Measurements from ENCODE around the gene PRDM15. TPM values are rescaled to one million over a fixed set of nuclear protein-coding genes. Genes with fewer than 3 reads are reported as not detected.

Gene PRDM15
- total RNA-seq, 1 experiment from 2014 or later = 9.8 TPM

DNA sequence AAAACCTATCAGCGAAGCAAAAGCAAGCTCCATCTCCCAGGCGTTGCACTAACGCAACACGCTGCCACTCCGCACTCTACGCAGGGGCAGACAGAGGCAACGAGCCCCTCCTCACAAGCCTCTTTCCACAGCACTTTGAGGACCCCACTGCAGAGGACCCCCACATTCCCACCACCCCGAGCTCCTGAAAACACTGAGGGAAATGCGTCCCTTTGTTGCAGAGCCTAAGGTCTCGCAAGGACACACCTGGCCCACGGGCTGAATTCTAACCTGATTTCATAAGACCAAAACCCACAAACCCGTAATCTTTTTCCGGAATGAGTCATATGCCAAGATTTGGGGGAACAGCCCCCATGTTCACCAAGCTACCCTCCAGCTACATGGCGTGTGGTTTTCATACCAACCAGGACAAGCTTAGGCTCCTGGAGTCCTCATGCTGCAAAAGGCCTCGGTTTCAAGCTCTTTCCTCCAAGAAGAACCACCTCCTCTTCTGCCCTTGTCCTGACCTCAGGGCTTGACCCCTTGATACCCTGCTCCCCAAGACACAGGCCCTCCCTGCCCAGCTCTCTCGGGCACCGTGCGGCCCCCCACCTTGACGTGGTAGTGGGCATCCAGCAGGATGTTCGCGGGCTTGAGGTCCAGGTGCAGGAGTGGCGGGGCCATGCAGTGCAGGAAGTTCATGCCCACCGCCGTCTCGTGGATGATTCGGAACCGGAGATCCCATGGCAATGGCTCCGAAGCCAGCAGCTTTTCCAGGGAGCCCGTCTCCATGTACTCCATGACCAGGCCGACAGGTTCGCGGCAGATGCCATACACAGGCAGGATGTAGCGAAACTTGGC, 123.0 kb downstream of the PRDM15 start:
- H4K20me1 ChIP-seq (ENCODE audit: insufficient read depth) = peaks cover 9% of the 10 kb centered on the region
- no peak overlapping the region for H3K9ac ChIP-seq (ENCODE audit: low read length)
- H3K27ac ChIP-seq (ENCODE audit: low read depth, low read length) = no peak overlapping the region
- H3K9me2 ChIP-seq (ENCODE audit: insufficient read depth) = no peaks in the 10 kb centered on the region
- H3K9me3 ChIP-seq (ENCODE audit: control insufficient read depth in 1 of 2, insufficient read depth in 1 of 2, low read depth in 1 of 2, low read length in 2 of 2) = no peaks in the 10 kb centered on the region
- H3K27me3 ChIP-seq (ENCODE audit: insufficient read depth, low read length) = no peaks in the 10 kb centered on the region
- POLR2A ChIA-PET = no interaction called here
- no peak for ATAC-seq
- DNase-seq (ENCODE audit: low read depth, low spot score) = no peak
- RAD21 ChIA-PET (ENCODE audit: low non-redundant PET in 1 of 2, low total read pairs in 2 of 2, uncharacterized antibody in 2 of 2, unreplicated experiment in 2 of 2) = no interaction called here
- no peak for TF ChIP-seq EGR1 (IDR thresholded peaks at IDR 0.05; ENCODE audit: low read depth)
- TF ChIP-seq CBX3 (IDR thresholded peaks at IDR 0.05; ENCODE audit: low read depth) = no peak
- TF ChIP-seq, protein P1, sequence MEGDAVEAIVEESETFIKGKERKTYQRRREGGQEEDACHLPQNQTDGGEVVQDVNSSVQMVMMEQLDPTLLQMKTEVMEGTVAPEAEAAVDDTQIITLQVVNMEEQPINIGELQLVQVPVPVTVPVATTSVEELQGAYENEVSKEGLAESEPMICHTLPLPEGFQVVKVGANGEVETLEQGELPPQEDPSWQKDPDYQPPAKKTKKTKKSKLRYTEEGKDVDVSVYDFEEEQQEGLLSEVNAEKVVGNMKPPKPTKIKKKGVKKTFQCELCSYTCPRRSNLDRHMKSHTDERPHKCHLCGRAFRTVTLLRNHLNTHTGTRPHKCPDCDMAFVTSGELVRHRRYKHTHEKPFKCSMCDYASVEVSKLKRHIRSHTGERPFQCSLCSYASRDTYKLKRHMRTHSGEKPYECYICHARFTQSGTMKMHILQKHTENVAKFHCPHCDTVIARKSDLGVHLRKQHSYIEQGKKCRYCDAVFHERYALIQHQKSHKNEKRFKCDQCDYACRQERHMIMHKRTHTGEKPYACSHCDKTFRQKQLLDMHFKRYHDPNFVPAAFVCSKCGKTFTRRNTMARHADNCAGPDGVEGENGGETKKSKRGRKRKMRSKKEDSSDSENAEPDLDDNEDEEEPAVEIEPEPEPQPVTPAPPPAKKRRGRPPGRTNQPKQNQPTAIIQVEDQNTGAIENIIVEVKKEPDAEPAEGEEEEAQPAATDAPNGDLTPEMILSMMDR (IDR thresholded peaks at IDR 0.05 in 2 of 3, conservative IDR thresholded peaks at IDR 0.05 in 1 of 3; ENCODE audit: borderline replicate concordance in 1 of 3, insufficient read depth in 1 of 3, low read depth in 2 of 3, low read length in 2 of 3) = no peak
- TF ChIP-seq SRF (IDR thresholded peaks at IDR 0.05; ENCODE audit: low read depth) = no peak
- no peak for TF ChIP-seq ELF1 (IDR thresholded peaks at IDR 0.05; ENCODE audit: borderline replicate concordance, low read depth)
- TF ChIP-seq SIN3A (IDR thresholded peaks at IDR 0.05; ENCODE audit: low read depth) = no peak
- TF ChIP-seq TCF7L2 (IDR thresholded peaks at IDR 0.05; ENCODE audit: borderline replicate concordance, extremely low read depth, insufficient read depth, insufficient read length) = no peak
- TF ChIP-seq, protein P2, sequence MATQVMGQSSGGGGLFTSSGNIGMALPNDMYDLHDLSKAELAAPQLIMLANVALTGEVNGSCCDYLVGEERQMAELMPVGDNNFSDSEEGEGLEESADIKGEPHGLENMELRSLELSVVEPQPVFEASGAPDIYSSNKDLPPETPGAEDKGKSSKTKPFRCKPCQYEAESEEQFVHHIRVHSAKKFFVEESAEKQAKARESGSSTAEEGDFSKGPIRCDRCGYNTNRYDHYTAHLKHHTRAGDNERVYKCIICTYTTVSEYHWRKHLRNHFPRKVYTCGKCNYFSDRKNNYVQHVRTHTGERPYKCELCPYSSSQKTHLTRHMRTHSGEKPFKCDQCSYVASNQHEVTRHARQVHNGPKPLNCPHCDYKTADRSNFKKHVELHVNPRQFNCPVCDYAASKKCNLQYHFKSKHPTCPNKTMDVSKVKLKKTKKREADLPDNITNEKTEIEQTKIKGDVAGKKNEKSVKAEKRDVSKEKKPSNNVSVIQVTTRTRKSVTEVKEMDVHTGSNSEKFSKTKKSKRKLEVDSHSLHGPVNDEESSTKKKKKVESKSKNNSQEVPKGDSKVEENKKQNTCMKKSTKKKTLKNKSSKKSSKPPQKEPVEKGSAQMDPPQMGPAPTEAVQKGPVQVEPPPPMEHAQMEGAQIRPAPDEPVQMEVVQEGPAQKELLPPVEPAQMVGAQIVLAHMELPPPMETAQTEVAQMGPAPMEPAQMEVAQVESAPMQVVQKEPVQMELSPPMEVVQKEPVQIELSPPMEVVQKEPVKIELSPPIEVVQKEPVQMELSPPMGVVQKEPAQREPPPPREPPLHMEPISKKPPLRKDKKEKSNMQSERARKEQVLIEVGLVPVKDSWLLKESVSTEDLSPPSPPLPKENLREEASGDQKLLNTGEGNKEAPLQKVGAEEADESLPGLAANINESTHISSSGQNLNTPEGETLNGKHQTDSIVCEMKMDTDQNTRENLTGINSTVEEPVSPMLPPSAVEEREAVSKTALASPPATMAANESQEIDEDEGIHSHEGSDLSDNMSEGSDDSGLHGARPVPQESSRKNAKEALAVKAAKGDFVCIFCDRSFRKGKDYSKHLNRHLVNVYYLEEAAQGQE (IDR thresholded peaks at IDR 0.05; ENCODE audit: low read depth) = no peak
- TF ChIP-seq ZNF274 (IDR thresholded peaks at IDR 0.05; ENCODE audit: low read depth, low read length) = no peak
- TF ChIP-seq YY1 (IDR thresholded peaks at IDR 0.05; ENCODE audit: extremely low read depth, insufficient replicate concordance, low read depth, low read length) = no peak
- BruUV-seq (replicated peaks) = no TSS peak
- H2AFZ ChIP-seq (ENCODE audit: low read depth, low read length, poor library complexity, severe bottlenecking) = no peak overlapping the region
- no peak overlapping the region for H3K4me2 ChIP-seq (ENCODE audit: low read length)
- no peak overlapping the region for H3K4me3 ChIP-seq (replicated peaks in 1 of 2; ENCODE audit: low read depth in 1 of 2, low read length in 2 of 2)
- intact Hi-C loops (cut with micrococcal nuclease) = no loop called here
- peaks cover 85% of the 10 kb centered on the region for H3K79me2 ChIP-seq (ENCODE audit: insufficient read depth, low read length)
- CTCF ChIA-PET = interaction anchor here (0.8 kb wide), 1 partner anchor 144 kb away, joined by 3 read pairs; no protein-coding TSS in a partner anchor
- peaks cover 0 to 8% of the 10 kb centered on the region in 2 experiments; a peak in 1 of 4 replicates for H3K36me3 ChIP-seq (ENCODE audit: control insufficient read depth in 1 of 2, insufficient read depth in 2 of 2, low read length in 2 of 2)
- H3K4me1 ChIP-seq (ENCODE audit: control insufficient read depth in 1 of 2, insufficient read depth in 2 of 2, low read length in 2 of 2) = peaks cover 46 to 53% of the 10 kb centered on the region in 2 experiments
